ENCODE measurements around the gene CFAP100.

CFAP100 gene

GRCh38 chr3:126357295-126358037, 37.2 kb upstream of the CFAP100 start, which contains the start of gene KLF15:
Gene KLF15, minus strand, starts transcription at chr3:126357408. Its CDS starts 4,486 bp downstream, at chr3:126352922.
- DNase-seq: peak; percentile 21

- DNase-seq: no peak
These were observed 36.5 kb upstream of the CFAP100 start for GRCh38 chr3:126358038-126358815.

- no peak for DNase-seq
These were observed 35.9 kb upstream of the CFAP100 start for GRCh38 chr3:126358816-126359181.

GRCh38 chr3:126360046-126360713, 34.5 kb upstream of the CFAP100 start:
- DNase-seq: no peak

- DNase-seq: no peak
These were observed 34.0 kb upstream of the CFAP100 start for GRCh38 chr3:126360714-126361060.

- DNase-seq: no peak
These were observed 33.5 kb upstream of the CFAP100 start for GRCh38 chr3:126361211-126361610.

- DNase-seq: no peak
These were observed 30.5 kb upstream of the CFAP100 start for GRCh38 chr3:126364130-126364695.

GRCh38 chr3:126364731-126365301, 29.9 kb upstream of the CFAP100 start:
- no peak for DNase-seq

GRCh38 chr3:126365351-126366277, 29.1 kb upstream of the CFAP100 start:
- DNase-seq: no peak

GRCh38 chr3:126367316-126367805, 27.3 kb upstream of the CFAP100 start:
- DNase-seq: no peak

- no peak for DNase-seq
These were observed 25.2 kb upstream of the CFAP100 start for GRCh38 chr3:126369490-126369889.

- DNase-seq: no peak
These were observed 24.7 kb upstream of the CFAP100 start for GRCh38 chr3:126370055-126370454.

- no peak for DNase-seq
These were observed 24.1 kb upstream of the CFAP100 start for GRCh38 chr3:126370606-126371005.

GRCh38 chr3:126371096-126371705, 23.5 kb upstream of the CFAP100 start:
- DNase-seq: no peak

GRCh38 chr3:126372413-126373145, 22.1 kb upstream of the CFAP100 start:
- no peak for DNase-seq

- DNase-seq: no peak
These were observed 21.5 kb upstream of the CFAP100 start for GRCh38 chr3:126373146-126373613.

- no peak for DNase-seq
These were observed 20.8 kb upstream of the CFAP100 start for GRCh38 chr3:126373682-126374601.

GRCh38 chr3:126375835-126376331, 18.8 kb upstream of the CFAP100 start:
- DNase-seq: no peak

GRCh38 chr3:126376444-126376843, 18.3 kb upstream of the CFAP100 start:
- no peak for DNase-seq
